Left cardiac atrium (tissue), 4 donors: ENCODE data around the gene ADAMTS2. TPM values are rescaled to one million over a fixed set of nuclear protein-coding genes. Genes with fewer than 3 reads are reported as not detected.
A peak's percentile ranks its signal among the peaks of the same experiment; 100 is the strongest.

Source experiments
- ATAC-seq, 2 donors: fragments of 200-7000 bp; cut with Tn5 transposase; one replicate each; pipeline ENCODE4 v1.9.1; 2020; ENCODE audit warnings: mild to moderate bottlenecking in 2 of 2, moderate library complexity in 2 of 2
- DNase-seq: peaks from one replicate; pipeline ENCODE4 v3.0.0-alpha.2; 2020
- intact Hi-C, 2 donors: fragments of 100-400 bp; cut with DNase I; formaldehyde crosslinking; loops; one replicate each; pipeline versions ENCODE4 v1.14.1 to v1.15.1; 2022 to 2023
- total RNA-seq, 2 donors: library from RNA; stranded (reverse); fragmentation: NEBNext Ultra II Directional; extraction: Animal tissue kit (Norgen Biotek cat#: 25700); gene quantifications; one replicate each; pipeline ENCODE4 v1.2.1, GENCODE V29; 2021
- donor health status: DM: no; HTN: yes; CAD: no.
- donor health status: DM: no; HTN: yes; CAD: no; lungs with severe emphysema.
- donor health status: DM: yes; HTN: yes; CAD: no.
- donor health status: Dilated cardiomyopathy.

ADAMTS2 gene
- total RNA-seq, 2 donors from 2014 or later: 15.0 to 22.7 TPM

DNA sequence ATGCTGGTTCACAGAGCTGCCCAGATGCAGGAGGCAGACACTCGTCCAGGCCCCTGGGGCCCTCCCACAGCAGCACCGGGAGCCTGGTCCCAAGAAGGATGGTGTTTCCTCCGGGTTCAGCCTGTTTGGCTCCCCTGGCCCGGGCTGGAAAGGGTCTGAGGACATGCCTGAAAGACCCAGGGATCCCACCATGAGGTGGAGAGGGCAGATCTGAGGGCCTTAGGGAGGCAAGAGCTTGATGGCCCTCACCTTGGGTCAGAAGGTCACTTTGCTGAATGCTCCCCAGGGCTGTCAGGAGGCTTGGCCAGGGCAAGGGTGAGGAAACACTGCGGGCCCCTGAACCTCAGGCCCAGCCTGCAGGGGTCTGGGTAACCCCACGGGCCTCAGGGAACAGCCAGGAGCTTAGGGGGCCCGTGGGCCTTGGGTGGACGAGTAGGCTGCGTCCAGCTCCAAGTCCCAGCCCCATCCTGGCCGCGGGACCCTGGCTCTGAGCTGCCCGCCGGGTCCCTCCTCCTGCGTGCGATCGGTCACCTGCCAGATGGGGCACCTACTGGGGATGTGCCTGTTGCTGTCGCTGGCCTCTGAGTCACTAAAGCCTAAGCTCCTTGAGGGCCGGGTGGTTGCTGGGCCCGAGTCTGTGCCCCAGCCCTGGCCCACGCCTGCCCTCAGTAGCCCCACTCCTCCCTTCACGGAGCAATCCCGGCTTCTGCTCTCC is 178.9 kb downstream of the ADAMTS2 start:
- intact Hi-C loops: loop anchor here in 1 of 2 donors (2.0 kb wide), 1 partner anchor 328 kb away; no protein-coding TSS in a partner anchor
- DNase-seq: peak; percentile 19
- ATAC-seq: no peak

DNA sequence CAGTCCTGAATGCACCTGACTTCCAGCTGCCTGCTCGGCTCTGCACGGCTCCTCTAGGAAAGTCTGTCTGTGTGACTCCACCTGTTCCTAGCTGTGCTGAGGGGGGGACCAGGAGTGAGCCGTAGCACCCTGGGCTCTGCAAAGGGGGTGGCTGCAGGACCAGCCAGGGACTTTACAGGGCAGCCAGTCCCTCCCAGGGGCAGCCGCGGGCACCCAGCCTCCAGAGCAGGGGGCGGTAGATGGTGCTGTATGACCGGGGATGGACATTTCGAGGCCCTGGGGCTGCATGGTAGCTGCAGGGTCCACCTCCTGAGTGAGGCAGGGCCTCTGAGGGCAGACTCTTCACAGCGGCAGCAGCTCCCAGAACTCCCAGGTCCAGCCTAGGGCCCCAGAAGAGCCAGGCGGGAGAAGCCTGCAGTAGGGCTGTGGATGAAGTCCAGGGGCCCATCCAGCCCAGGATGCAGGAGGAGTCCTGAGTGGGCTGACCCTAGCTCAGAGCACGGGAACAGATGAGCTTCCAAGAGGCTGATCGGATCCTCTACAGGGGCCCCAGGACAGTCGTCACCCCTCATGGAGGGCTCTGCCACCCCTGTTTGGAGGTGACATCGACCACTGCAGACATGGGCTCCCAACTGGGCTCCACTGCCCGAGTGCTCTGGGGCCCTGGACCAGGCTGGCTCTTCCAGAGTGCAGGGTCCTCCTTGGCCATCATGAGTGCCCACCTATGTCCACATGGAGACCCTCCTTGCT is 179.7 kb downstream of the ADAMTS2 start:
- intact Hi-C loops: loop anchor here in 1 of 2 donors (2.0 kb wide), 1 partner anchor 329 kb away; no protein-coding TSS in a partner anchor
- ATAC-seq: no peak
- peak; percentile 5 for DNase-seq

DNA sequence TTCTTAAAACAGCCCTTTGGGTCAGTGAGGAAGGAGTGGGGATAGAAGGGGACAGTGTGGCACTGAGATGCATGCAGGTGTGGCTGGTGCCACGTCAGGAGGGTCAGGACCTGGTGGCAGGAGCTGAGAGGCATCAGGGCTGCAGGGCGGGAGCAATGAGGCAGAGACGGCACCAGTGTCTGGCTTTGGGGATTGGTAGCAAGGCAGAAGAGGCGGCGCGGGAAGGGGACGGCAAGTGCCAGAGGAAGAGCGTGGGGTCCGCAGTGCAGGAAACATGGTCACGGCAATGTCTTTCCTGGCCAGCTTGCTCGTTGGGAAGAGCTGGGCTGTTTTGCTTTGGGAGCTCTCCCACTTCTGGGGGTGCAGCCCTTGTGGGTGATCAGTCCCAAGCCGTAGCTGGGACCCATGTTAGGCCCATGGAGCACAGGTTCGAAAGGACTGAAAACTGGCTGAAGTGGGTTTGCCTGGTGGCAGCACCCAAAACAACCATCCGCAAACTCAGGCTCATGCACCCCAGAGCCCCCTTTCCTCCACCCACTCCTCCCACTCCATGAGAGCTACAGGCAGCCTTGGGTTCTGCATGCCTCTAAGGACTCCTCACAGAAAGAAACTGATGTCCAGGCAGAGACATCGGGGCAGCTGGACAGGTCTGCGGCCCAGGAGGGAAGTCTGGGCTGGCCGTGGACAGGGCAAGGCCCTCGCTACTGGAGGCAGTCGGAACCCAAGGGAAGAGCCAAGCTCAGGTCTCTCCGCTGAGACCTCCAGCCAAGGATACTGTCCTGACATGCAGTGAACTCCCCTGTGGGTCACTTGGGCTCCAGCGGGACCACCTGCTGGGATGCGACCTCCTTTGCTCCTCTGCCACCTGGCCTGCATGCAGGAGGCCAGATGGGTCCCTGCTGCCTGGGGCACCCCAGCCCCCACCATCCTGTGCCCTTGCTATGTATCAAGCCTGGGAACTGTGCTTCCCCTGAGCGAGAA is 180.6 kb downstream of the ADAMTS2 start:
- intact Hi-C loops: no loop called here
- DNase-seq (peak; percentile 10), ATAC-seq (no peak)

DNA sequence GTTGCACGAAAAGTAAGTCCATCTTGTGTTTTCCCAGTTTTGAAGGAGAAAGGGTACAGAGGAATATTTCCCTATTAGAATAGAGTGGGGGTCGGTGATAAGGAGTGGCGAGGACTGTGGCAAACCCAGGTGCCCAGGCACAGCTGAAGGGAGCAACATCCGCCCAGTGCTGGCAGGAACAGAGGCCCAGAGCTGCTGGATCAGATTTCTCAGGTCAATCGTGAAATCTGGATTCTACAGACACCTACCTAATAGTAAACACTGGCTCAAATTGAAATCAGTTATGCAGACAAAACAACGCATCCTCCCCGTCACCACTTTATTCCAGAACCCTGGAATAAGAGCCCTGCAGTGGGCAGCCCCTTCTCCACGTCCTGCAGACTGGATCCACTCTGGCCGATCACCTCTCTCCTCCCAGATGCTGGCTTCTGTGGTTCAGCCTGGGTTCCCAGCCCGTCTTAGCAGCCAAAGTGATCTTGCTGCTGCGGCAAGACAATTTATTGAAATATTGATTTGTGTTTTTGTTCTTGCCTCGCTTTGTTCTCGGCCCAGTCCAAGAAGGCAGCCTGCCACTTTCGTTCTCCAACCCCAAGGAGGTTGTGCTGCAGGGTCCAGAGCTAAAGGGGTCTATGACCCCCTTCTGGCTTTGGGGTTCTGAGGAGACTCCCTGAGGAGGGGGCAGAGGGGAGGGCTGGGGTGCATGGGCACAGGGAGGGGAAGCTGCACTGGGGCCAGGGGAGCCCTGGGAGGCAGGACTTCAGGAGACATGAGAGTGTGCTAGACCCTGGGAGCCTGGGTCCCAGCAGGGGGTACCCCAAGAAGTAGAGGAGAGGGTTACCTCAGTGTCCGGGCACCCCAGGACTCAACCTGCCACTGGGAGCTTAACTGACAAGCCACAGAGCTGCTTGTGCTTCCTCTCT is 181.8 kb downstream of the ADAMTS2 start:
- no peak for ATAC-seq
- DNase-seq: peak; percentile 11
- intact Hi-C loops: no loop called here

DNA sequence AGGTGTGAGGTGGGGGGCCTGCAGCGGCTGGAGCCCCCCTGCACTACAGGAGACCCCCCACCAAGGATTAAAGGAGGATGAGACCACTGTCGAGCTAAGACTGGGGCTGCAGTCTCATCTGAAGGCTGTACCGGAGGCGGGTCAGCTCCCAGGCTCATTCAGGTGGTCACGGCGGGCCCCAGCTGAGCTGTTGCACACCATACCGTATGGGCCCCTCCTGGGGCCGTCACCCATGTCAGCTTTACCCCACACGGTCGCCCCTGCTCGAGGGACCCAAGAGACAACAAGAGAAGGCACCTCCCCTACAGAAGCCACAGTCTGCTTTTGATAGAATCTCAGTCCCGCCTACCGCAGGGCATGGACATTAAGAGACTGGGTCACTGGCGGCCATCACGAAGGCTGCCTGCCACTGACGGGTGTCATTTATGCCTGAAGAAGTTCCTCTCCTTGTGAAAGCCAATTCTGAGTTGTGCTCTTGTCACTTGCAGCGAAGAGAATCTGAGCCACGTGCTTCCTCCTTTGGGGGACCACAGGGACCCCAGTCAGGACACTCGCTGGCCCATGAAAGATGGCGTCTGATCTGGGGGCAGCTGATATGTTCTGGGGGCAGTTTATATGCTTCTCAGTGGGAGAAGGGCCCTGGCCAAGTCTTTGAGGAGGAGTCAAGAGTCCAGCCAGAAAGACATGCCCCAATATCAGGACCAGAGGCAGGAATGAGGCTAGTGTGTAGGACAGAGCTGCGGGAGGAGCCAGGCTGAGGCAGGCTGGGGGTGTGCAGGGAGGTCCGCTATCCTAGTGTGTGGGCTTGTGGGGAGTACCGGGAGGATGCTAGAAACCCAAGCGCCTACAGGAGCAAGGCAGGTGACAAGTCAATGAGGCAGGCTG is 182.7 kb downstream of the ADAMTS2 start:
- ATAC-seq (no peak), DNase-seq (peak; percentile 9)
- intact Hi-C loops: no loop called here

DNA sequence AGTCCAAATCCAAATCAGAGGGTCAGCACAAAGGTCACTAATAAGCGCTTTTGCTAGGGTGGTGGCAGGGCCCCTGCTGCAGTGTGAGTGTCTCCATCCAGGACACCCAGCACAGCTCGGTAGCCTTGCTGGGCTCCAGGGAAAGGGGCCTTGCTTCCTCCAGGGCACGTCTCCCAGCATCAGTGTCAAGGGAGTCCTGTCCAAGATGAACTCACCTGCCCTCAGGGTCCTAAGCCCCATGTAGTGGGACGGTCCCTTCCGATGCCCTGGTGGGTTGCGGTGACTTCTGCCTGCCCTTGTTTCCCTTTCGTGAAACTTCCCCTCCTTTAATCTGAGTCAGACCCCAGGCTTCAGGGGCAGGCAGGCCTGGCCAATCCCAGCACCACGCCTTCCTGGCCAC is 183.4 kb downstream of the ADAMTS2 start:
- intact Hi-C loops: no loop called here
- no peak for ATAC-seq
- DNase-seq: peak; percentile 1

DNA sequence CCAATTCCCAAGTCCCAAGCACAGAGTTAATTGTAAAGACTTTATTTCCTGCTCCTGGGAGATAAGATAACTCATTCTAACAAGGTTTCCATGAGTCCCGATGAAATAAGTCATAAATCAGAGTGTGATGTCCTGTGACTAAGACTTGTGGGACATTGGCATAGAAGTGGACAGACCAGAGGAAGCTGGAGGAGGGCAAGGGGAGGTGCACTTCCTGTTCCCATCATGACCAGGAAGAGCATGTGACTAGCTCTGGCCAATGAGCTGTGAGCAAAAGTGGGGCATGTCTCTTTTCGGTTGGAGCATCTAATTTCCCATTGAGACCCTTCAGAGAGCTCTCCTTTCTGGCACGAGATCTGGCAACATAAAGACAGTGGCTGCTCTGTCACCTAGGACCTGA is 184.7 kb downstream of the ADAMTS2 start:
- intact Hi-C loops: no loop called here
- ATAC-seq (no peak), DNase-seq (peak; percentile 2)

DNA sequence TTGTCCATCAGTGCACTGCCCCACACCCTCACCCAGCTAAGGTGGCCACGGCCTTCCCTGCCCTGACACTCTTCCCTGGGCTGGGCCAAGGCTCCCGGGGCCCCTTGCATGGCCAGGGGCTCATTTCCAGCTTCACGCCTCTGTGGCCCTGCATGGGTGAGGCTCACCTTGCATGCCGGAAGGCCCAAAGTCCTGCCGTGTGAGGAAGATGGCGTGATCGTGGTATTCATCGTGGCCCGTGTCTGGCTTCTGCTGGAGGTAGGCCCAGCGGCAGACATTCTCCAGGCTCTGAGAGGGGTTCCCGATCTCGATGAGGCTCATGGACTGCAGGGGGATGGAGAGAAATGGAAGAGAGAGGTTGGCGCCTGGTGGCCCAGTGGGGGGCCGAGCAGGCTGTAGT is 186.7 kb downstream of the ADAMTS2 start:
- DNase-seq (peak; percentile 5), ATAC-seq (no peak)
- intact Hi-C loops: no loop called here

DNA sequence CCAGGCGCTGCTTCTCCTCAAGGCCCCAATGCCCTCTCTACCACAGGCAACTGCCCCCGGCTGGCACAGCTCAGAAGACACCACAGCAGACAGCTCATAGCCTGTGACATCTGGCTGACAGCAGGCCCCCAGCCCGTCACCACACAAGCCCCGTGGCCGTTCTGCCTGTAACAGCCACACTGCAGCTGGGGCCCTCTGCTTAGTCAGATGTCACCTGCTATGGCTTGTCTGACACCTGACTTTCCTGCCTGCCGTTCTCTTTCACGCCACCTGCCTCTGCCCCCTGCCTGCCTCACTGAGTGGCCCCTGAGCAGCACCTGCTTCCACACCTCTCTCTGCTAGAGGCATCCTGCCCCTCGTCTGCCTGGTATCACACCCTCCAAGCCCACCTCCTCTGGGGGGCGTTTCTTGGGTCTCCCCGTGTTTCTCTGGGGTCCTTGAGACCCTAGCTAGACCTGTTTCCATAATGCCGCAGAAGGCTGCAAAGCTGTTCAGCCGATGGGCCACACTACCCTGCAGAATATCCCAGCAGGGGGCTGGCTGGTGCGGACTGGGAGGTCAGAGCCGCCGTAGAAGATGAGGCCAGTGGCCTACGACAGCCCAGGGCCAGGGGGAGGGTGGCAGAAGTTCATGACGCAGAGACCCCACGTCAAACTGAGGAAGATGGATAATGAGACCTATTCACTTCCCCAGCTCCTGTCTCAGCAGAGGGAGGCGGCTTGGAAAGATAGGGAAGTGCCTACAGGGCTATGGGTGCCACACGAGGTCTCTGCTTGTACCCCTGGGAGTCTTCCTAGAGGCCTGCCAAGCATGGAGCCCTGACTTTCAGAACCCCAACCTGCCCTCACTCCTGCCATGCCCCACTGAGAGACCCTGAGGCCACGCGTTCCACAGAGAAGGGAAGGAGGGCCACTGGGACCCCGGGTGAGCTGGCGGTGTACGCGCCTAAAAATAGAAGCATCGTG is 190.0 kb downstream of the ADAMTS2 start:
- ATAC-seq (no peak), DNase-seq (peak; percentile 17)
- intact Hi-C loops: no loop called here

DNA sequence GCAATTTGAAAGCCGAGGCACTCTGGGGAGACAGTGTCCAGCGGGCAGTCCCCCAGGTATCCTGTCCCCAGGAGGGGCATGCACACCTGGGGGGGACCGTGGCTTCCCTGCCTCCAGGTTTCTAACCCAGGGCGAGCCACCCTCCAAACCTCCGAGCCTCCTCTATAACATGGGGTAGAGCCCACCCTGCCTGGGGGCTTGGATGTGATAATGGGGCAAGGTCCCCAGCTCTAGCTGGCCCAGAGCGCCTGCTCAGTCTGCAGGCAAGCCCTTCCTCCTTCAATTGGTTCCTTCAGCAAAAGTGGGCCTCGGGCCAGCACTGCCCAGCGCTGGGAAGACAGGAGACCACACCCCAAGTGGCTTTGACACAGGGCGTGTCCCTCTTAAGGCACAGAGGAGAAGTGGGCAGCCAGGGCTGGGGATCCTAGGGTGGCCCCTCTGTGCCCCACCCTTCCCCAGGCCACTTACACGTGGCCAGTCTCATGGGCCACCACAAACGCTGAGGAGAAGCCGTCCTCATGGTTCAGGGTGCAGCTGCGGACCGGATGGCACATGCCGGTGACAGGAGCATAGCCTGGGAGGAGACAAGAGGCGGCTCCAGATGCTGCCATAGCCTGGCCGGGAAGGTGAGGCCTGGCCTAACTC is 190.8 kb downstream of the ADAMTS2 start:
- no peak for DNase-seq
- ATAC-seq: no peak
- intact Hi-C loops: no loop called here

DNA sequence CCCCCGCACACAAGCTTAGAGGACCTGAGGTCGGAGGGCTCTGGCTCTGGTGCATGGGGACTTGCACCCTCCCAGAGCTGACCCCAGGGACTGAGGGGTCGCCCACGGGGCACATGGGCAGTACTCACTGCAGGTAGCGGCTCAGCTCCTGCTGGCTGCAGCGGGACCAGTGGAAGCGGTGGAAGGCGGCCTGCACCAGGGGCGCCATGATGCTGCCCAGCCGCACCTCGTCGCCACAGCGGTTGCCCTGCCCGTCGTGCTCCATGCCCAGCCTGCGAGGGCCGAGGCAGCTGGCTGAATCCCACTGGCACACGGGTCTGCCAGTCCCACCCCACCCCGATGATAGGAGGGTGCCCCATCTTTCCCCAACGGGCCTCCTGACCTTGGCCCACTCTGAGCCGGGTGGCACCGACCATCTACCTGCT is 191.3 kb downstream of the ADAMTS2 start:
- intact Hi-C loops: no loop called here
- no peak for DNase-seq
- ATAC-seq: no peak

DNA sequence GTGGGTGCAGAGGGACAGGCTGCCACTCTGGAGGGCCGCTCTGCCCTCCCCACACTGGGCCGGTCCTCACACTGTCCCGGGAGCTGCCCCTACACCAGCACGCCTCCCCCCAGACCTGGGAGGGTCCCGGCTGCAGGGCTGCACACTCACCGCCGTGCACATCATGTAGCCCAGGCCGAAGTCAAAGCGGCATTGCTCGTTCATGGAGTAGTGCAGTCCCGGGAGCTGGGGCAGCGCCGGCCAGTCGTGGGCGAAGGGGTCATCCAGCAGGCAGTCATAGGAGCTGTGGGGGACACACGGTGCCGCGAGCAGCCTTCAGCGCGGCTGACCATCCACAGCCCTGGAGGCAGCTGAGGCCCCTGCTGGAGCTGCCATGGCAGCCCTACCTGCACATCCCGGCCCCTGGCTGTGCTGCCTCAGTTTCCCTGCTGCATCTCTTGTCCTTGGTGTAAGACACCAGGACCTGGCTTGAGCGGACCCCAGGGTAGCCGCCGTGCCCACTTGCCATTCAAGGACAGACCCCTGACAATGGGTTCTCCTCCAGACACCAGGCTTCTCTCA is 191.8 kb downstream of the ADAMTS2 start:
- intact Hi-C loops: no loop called here
- no peak for ATAC-seq
- peak; percentile 18 for DNase-seq

DNA sequence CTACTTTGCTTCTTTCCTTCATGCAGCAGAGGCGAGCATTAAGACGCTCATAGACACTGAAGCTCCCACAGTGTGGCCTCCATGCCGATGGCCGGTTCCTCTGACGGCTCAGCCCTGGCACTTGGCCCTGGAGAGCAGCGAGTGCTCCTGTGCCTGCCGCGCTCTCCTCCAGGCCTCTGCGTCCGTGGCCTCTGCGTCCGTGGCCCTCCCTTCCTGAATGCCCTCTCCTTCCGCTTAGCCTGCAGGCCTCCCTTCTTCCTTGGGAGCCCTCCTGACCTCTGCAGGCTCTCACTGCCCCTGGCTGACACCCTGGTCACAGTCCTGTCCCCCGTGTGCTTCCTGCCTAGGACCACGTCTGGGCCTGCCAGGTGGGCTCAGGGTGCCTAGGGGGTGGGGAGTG is 192.3 kb downstream of the ADAMTS2 start:
- no peak for ATAC-seq
- intact Hi-C loops: no loop called here
- DNase-seq: no peak

DNA sequence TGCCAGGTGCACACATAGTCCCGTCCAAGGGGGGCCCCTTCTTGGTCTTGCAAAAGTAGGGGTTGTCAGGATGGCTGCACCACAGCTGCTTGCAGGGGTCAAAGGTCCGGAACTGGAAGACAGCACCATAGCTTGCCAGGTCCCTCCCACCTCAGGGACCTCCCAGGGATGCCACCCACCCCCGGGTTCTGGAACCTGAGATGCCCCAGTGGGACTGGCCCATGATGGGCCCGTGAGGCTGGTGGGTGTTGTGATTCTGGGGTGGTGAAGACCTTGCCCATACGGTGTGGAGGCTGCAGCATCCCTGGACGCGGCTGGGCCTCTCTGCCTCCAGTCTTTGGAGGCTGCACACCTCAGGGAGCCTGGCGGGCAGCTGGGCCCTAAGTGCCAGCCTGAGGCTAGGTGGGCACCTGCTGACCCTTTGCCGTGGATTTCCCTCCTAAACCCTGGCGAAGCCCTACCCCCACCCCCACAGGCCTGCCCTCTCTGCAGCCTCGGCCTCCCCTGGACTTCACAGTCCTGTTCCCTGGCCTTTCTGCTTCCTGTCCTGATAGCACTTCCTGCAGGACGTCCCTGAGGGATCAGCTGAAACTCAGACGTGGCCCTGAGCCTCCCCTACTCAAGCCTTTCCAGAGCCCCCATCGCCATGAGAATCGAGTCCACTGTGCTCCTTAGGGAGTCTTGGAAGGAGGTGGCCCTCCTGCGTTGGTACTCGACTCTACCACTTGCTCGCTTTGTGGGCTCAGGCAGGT is 192.9 kb downstream of the ADAMTS2 start:
- intact Hi-C loops: no loop called here
- DNase-seq: peak; percentile 14

More for the DNA sequence above, 192.9 kb downstream of the ADAMTS2 start:
- no peak for ATAC-seq
